ENCODE data around the gene ITLN1.

GRCh38 chr1:160834945-160835565 lies 49.9 kb downstream of the ITLN1 start:
- TF ChIP-seq ZEB2 (tag by site-specific recombination; IDR thresholded peaks at IDR 0.05) (no peak), IKZF3 (tag by site-specific recombination; IDR thresholded peaks at IDR 0.05) (no peak)
- TF ChIP-seq, protein P1, sequence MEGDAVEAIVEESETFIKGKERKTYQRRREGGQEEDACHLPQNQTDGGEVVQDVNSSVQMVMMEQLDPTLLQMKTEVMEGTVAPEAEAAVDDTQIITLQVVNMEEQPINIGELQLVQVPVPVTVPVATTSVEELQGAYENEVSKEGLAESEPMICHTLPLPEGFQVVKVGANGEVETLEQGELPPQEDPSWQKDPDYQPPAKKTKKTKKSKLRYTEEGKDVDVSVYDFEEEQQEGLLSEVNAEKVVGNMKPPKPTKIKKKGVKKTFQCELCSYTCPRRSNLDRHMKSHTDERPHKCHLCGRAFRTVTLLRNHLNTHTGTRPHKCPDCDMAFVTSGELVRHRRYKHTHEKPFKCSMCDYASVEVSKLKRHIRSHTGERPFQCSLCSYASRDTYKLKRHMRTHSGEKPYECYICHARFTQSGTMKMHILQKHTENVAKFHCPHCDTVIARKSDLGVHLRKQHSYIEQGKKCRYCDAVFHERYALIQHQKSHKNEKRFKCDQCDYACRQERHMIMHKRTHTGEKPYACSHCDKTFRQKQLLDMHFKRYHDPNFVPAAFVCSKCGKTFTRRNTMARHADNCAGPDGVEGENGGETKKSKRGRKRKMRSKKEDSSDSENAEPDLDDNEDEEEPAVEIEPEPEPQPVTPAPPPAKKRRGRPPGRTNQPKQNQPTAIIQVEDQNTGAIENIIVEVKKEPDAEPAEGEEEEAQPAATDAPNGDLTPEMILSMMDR (tag by site-specific recombination; IDR thresholded peaks at IDR 0.05): peak; percentile 17; the same call in 1 of the 2 replicates
